Neural progenitor cell (in vitro differentiated cells): ENCODE results near the gene ZFYVE9. TPM values are rescaled to one million over a fixed set of nuclear protein-coding genes. Genes with fewer than 3 reads are reported as not detected.

ENCODE experiments used
- DNase-seq: peaks from one replicate; pipeline ENCODE4 v3.0.0-alpha.2; 2016; ENCODE audit warnings: low spot score
- H2AFZ ChIP-seq: fragments of 200-600 bp; sonication (generic); replicated peaks from 2 replicates; pipeline ENCODE4 v1.6.1; 2016; ENCODE audit warnings: antibody characterized with exemption
- H3F3A ChIP-seq: fragments of 200-600 bp; sonication (generic); 2 replicates; pipeline ENCODE4 v1.6.1; 2016; ENCODE audit warnings: antibody characterized with exemption, low read depth
- H3K27ac ChIP-seq: fragments of 200-600 bp; sonication (generic); 2 replicates; pipeline ENCODE4 v1.5.1; 2016; ENCODE audit warnings: mild to moderate bottlenecking
- H3K27me3 ChIP-seq: fragments of 200-600 bp; sonication (generic); 2 replicates; pipeline ENCODE4 v1.6.1; 2016; ENCODE audit warnings: mild to moderate bottlenecking, moderate library complexity
- H3K36me3 ChIP-seq: fragments of 200-600 bp; sonication (generic); 2 replicates; pipeline ENCODE4 v1.5.1; 2016
- H3K4me1 ChIP-seq: fragments of 200-600 bp; sonication (generic); 2 replicates; pipeline ENCODE4 v1.6.1; 2016; ENCODE audit warnings: mixed run types
- H3K4me2 ChIP-seq: fragments of 200-600 bp; sonication (generic); 2 replicates; pipeline ENCODE4 v1.6.1; 2016
- H3K4me3 ChIP-seq: fragments of 200-600 bp; sonication (generic); 2 replicates; pipeline ENCODE4 v1.5.1; 2016
- H3K79me2 ChIP-seq: fragments of 200-600 bp; sonication (generic); 2 replicates; pipeline ENCODE4 v1.6.1; 2016; ENCODE audit warnings: low read depth
- H3K9ac ChIP-seq: fragments of 200-600 bp; sonication (generic); 2 replicates; pipeline ENCODE4 v1.6.1; 2016
- H3K9me3 ChIP-seq: fragments of 200-600 bp; sonication (generic); 2 replicates; pipeline ENCODE4 v1.5.1; 2016; ENCODE audit warnings: low read depth
- H4K20me1 ChIP-seq: fragments of 200-600 bp; sonication (generic); 2 replicates; pipeline ENCODE4 v1.6.1; 2016; ENCODE audit warnings: low read depth
- H3K27ac Mint-ChIP-seq: 3 replicates; pipeline ENCODE4 v1.8.0; 2021; ENCODE audit warnings: mixed read lengths
- H3K27me3 Mint-ChIP-seq: 2 replicates; pipeline ENCODE4 v1.8.0; 2022; ENCODE audit warnings: low read depth, mild to moderate bottlenecking, inconsistent platforms, moderate library complexity, mixed read lengths; ENCODE audit not compliant: insufficient read depth
- H3K36me3 Mint-ChIP-seq: 3 replicates; pipeline ENCODE4 v1.8.0; 2021; ENCODE audit warnings: mixed read lengths
- H3K4me1 Mint-ChIP-seq: 3 replicates; pipeline ENCODE4 v1.8.0; 2021; ENCODE audit warnings: mixed read lengths
- H3K4me3 Mint-ChIP-seq: 3 replicates; pipeline ENCODE4 v1.8.0; 2021; ENCODE audit warnings: mild to moderate bottlenecking, moderate library complexity, mixed read lengths
- H3K9me3 Mint-ChIP-seq: 3 replicates; pipeline ENCODE4 v1.8.0; 2020; ENCODE audit warnings: mixed read lengths
- CTCF ChIP-seq: fragments of 200-600 bp; sonication (generic); IDR thresholded peaks from 2 replicates; pipeline ENCODE4 v1.5.1; 2017; ENCODE audit warnings: antibody characterized with exemption, mild to moderate bottlenecking
- EZH2 ChIP-seq: fragments of 200-600 bp; sonication (generic); IDR thresholded peaks from 2 replicates; pipeline ENCODE4 v1.6.1; 2017; ENCODE audit warnings: antibody characterized with exemption, mild to moderate bottlenecking, moderate library complexity
- EZH2phosphoT487 ChIP-seq: fragments of 200-600 bp; sonication (generic); IDR thresholded peaks from 2 replicates; pipeline ENCODE4 v1.6.1; 2017; ENCODE audit warnings: antibody characterized with exemption
- total RNA-seq: library from RNA; depleted of rRNA; stranded (reverse); fragments of >200 nt; gene quantifications from 2 replicates; pipeline ENCODE4 v1.2.3, GENCODE V29; 2015; ENCODE audit warnings: low replicate concordance

The ZFYVE9 gene
- total RNA-seq, 1 donor from 2014 or later: 42.7 TPM

DNA sequence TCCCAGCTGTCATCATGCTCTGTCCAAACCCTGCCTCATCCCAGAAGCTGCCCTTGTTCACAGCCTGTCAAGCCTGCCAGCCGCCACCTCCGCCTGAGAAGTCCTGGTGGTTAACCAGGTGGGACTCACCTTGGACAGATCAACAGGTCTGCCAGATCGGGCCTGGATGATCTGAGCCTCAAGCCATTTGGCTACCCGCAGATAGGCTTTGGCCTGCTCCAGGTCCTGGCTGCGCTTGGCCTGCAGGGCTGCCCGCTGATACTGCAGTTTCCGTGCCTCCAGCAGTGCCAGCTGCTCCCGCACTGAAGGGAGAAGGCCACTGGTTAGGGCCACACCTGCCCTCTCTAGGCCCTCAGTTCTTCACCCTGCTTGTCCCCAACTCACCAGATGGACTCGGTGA is 215.5 kb downstream of the ZFYVE9 start:
- H3K9ac ChIP-seq: no peak overlapping the region
- no peaks in the 10 kb centered on the region for H3K9me3 ChIP-seq
- peaks cover 52% of the 10 kb centered on the region for H3K36me3 Mint-ChIP-seq
- DNase-seq: no peak
- no peaks in the 10 kb centered on the region for H3K4me1 ChIP-seq
- H2AFZ ChIP-seq: no peak overlapping the region
- no peaks in the 10 kb centered on the region for H3K9me3 Mint-ChIP-seq
- H3K27me3 Mint-ChIP-seq: peaks cover 15% of the 10 kb centered on the region
- no peak overlapping the region for H3K4me2 ChIP-seq
- no peaks in the 10 kb centered on the region for H3K4me1 Mint-ChIP-seq
- no peaks in the 10 kb centered on the region for H3K79me2 ChIP-seq
- no peaks in the 10 kb centered on the region for H4K20me1 ChIP-seq
- no peak overlapping the region for H3K27ac ChIP-seq
- peaks cover 2% of the 10 kb centered on the region for H3F3A ChIP-seq
- no peak overlapping the region for H3K27ac Mint-ChIP-seq
- TF ChIP-seq EZH2phosphoT487 (no peak), CTCF (no peak), EZH2 (no peak)
- no peak overlapping the region for H3K4me3 Mint-ChIP-seq
- H3K36me3 ChIP-seq: no peaks in the 10 kb centered on the region
- H3K4me3 ChIP-seq: no peak overlapping the region
- no peaks in the 10 kb centered on the region for H3K27me3 ChIP-seq

- no peak overlapping the region for H3K9ac ChIP-seq
- H3K4me1 Mint-ChIP-seq: no peaks in the 10 kb centered on the region
- no peaks in the 10 kb centered on the region for H3K79me2 ChIP-seq
- DNase-seq: no peak
- no peaks in the 10 kb centered on the region for H3K4me1 ChIP-seq
- no peaks in the 10 kb centered on the region for H3K9me3 ChIP-seq
- peaks cover 41% of the 10 kb centered on the region for H3K36me3 Mint-ChIP-seq
- no peaks in the 10 kb centered on the region for H4K20me1 ChIP-seq
- H3K4me3 ChIP-seq: no peak overlapping the region
- H3K27me3 Mint-ChIP-seq: peaks cover 13% of the 10 kb centered on the region
- no peaks in the 10 kb centered on the region for H3K36me3 ChIP-seq
- TF ChIP-seq CTCF (no peak), EZH2 (no peak), EZH2phosphoT487 (no peak)
- no peaks in the 10 kb centered on the region for H3F3A ChIP-seq
- no peak overlapping the region for H3K27ac ChIP-seq
- no peak overlapping the region for H3K4me3 Mint-ChIP-seq
- no peak overlapping the region for H3K4me2 ChIP-seq
- H3K27me3 ChIP-seq: no peaks in the 10 kb centered on the region
- H3K27ac Mint-ChIP-seq: no peak overlapping the region
- H3K9me3 Mint-ChIP-seq: no peaks in the 10 kb centered on the region
- H2AFZ ChIP-seq: no peak overlapping the region
Observed at GRCh38 chr1:52358851-52359497, 217.1 kb downstream of the ZFYVE9 start.

GRCh38 chr1:52359676-52360594 is 218.0 kb downstream of the ZFYVE9 start:
- peaks cover 9% of the 10 kb centered on the region for H3K27me3 Mint-ChIP-seq
- peaks cover 36% of the 10 kb centered on the region for H3K36me3 Mint-ChIP-seq

More at GRCh38 chr1:52359676-52360594, 218.0 kb downstream of the ZFYVE9 start:
- Histone ChIP-seq H3K9ac (no peak overlapping the region), H3K79me2 (peaks cover 10% of the 10 kb centered on the region), H3K27me3 (no peaks in the 10 kb centered on the region), H3K4me1 (peaks cover 4% of the 10 kb centered on the region), H3F3A (no peaks in the 10 kb centered on the region), H3K4me3 (no peak overlapping the region), H4K20me1 (no peaks in the 10 kb centered on the region), H3K36me3 (no peaks in the 10 kb centered on the region), H3K27ac (no peak overlapping the region), H3K4me2 (no peak overlapping the region), H3K9me3 (no peaks in the 10 kb centered on the region), H2AFZ (no peak overlapping the region)
- H3K4me3 Mint-ChIP-seq: no peak overlapping the region
- no peaks in the 10 kb centered on the region for H3K9me3 Mint-ChIP-seq
- DNase-seq: no peak
- H3K27ac Mint-ChIP-seq: peak overlapping the region; percentile 25
- TF ChIP-seq EZH2 (no peak), CTCF (no peak), EZH2phosphoT487 (no peak)
- H3K4me1 Mint-ChIP-seq: peaks cover 7% of the 10 kb centered on the region
